ENCODE results near the gene DRP2. TPM values are rescaled to one million over a fixed set of nuclear protein-coding genes. Genes with fewer than 3 reads are reported as not detected.

The DRP2 gene
- total and polyA plus RNA-seq, 2 of the 4 experiments (the other 2 are of a cell fraction) = 7.0 to 7.9 TPM

GRCh38 chrX:101257448-101258258 lies 38.1 kb downstream of the DRP2 start:
- H3K23ac ChIP-seq (ENCODE audit: low read depth, low read length) = no peak overlapping the region
- no peak overlapping the region for H3K56ac ChIP-seq (ENCODE audit: extremely low read depth, insufficient read depth, low read length)
- H3K4me3 ChIP-seq (ENCODE audit: insufficient read depth, low read depth, low read length) = no peak overlapping the region
- no CpG with 5 or more reads among the region's 4 CpGs for WGBS, 2 experiments (ENCODE audit: extremely low coverage in 2 of 2, insufficient read length in 1 of 2)
- no peaks in the 10 kb centered on the region for H3K79me1 ChIP-seq (ENCODE audit: low read depth in 1 of 2, low read length in 2 of 2)
- TF ChIP-seq MXI1 (IDR thresholded peaks at IDR 0.05; ENCODE audit: borderline replicate concordance, low read depth, low read length) (no peak), BHLHE40 (IDR thresholded peaks at IDR 0.05; ENCODE audit: low read depth, low read length) (peak; percentile 57; the same call in 1 of the 2 replicates)
- no peak overlapping the region for H4K5ac ChIP-seq (ENCODE audit: low read depth, low read length)
- CTCF ChIA-PET = no interaction called here
- 0 out of 2 replicates have a peak, but pooled peaks cover 3% of the 10 kb centered on the region for H3K36me3 ChIP-seq (ENCODE audit: control insufficient read depth, insufficient read depth, low read length)
- no peak overlapping the region for H3K18ac ChIP-seq (ENCODE audit: low read depth, low read length)
- H3K9ac ChIP-seq (ENCODE audit: low read depth, low read length) = no peak overlapping the region
- H3K27me3 ChIP-seq (ENCODE audit: control insufficient read depth, insufficient read depth, low read length) = peaks cover 9% of the 10 kb centered on the region; the same call in 1 of the 2 replicates
- H2BK5ac ChIP-seq (ENCODE audit: low read depth, low read length, poor library complexity, severe bottlenecking) = no peak overlapping the region
- H3K14ac ChIP-seq (replicated peaks; ENCODE audit: low read depth, low read length) = no peak overlapping the region
- H4K8ac ChIP-seq (ENCODE audit: low read depth in 2 of 2, low read length in 2 of 2) = no peak overlapping the region
- no peak overlapping the region for H3K4me2 ChIP-seq (ENCODE audit: low read depth, low read length)
- H2BK120ac ChIP-seq (ENCODE audit: low read depth, low read length) = no peak overlapping the region
- in situ Hi-C loops (cut with MboI; ENCODE audit: low sequenced_read_pairs) (no loop called here), intact Hi-C loops (cut with micrococcal nuclease) (no loop called here), dilution Hi-C loops (cut with HindIII; ENCODE audit: low sequenced_read_pairs, unreplicated experiment) (no loop called here)
- H3K9me1 ChIP-seq (ENCODE audit: insufficient read depth, low read length) = no peaks in the 10 kb centered on the region; the same call in 1 of the 2 replicates
- no peak overlapping the region for H2BK15ac ChIP-seq (ENCODE audit: low read depth, low read length)
- DNase-seq (peak; percentile 76), ATAC-seq (ENCODE audit: low read depth) (peak; percentile 66)
- no peaks in the 10 kb centered on the region for H4K20me1 ChIP-seq (ENCODE audit: insufficient read depth, low read length)
- no peak overlapping the region for H2AK9ac ChIP-seq (replicated peaks; ENCODE audit: low read depth, low read length, poor library complexity)
- H3K4me1 ChIP-seq (ENCODE audit: control insufficient read depth, insufficient read depth, low read length) = peaks cover 2% of the 10 kb centered on the region
- H2AK5ac ChIP-seq (ENCODE audit: low read depth, low read length) = peak overlapping the region; percentile 16; the same call in 1 of the 2 replicates
- no peak overlapping the region for H3K4ac ChIP-seq (ENCODE audit: low read depth, low read length)
- no peak overlapping the region for H4K91ac ChIP-seq (ENCODE audit: insufficient read depth, low read depth, low read length)
- BruUV-seq (replicated peaks) = no TSS peak
- no peak overlapping the region for H2AFZ ChIP-seq (replicated peaks; ENCODE audit: low read length, poor library complexity)
- H3K27ac ChIP-seq (ENCODE audit: insufficient read depth, low read length) = no peak overlapping the region
- H2BK20ac ChIP-seq (ENCODE audit: low read depth, low read length) = no peak overlapping the region
- POLR2A ChIA-PET (ENCODE audit: unreplicated experiment) = interaction anchor here (0.6 kb wide), 1 partner anchor 18 kb away, joined by 6 read pairs; no protein-coding TSS in a partner anchor
- no peaks in the 10 kb centered on the region for H3K9me3 ChIP-seq (ENCODE audit: control insufficient read depth, insufficient read depth, low read length)

Measured in IMR-90 (cell line).